Activated CD8-positive, alpha-beta T cell treated with anti-CD3 and anti-CD28 coated beads for 36 hours (primary cell): ENCODE measurements around the gene SEPTIN10. TPM values are rescaled to one million over a fixed set of nuclear protein-coding genes. Genes with fewer than 3 reads are reported as not detected.
"Not testable (repeated sequence)": the region's sequence is repeated elsewhere in the genome, so short reads cannot be mapped to it uniquely, and the experiment has no call there.

Experiments used
- ATAC-seq: fragments of 200-7000 bp; cut with Tn5 transposase; one replicate; pipeline ENCODE4 v1.10.0; 2021; ENCODE audit warnings: mild to moderate bottlenecking, moderate library complexity
- CTCF ChIA-PET: fragments of 350-600 bp; sonication (Branson Sonifier 250); formaldehyde crosslinking; loops from one replicate; lab custom pipeline; 2021; ENCODE audit warnings: antibody characterized with exemption; lab: Charles Lee
- POLR2A ChIA-PET: fragments of 350-600 bp; sonication (Branson Sonifier 250); formaldehyde crosslinking; loops from one replicate; lab custom pipeline; 2021; ENCODE audit warnings: antibody characterized with exemption; lab: Charles Lee
- DNase-seq: peaks from one replicate; pipeline ENCODE4 v3.0.0-alpha.2; 2020
- H3K27ac Mint-ChIP-seq: one replicate; pipeline ENCODE4 v1.8.0; 2021; ENCODE audit warnings: mild to moderate bottlenecking, mixed read lengths
- H3K27me3 Mint-ChIP-seq: one replicate; pipeline ENCODE4 v1.8.0; 2021; ENCODE audit warnings: mixed read lengths
- H3K36me3 Mint-ChIP-seq: one replicate; pipeline ENCODE4 v1.8.0; 2021; ENCODE audit warnings: low read depth, mixed read lengths
- H3K4me1 Mint-ChIP-seq: one replicate; pipeline ENCODE4 v1.8.0; 2021; ENCODE audit warnings: low read depth, mixed read lengths
- H3K4me3 Mint-ChIP-seq: one replicate; pipeline ENCODE4 v1.8.0; 2021; ENCODE audit warnings: mild to moderate bottlenecking, moderate library complexity, mixed read lengths
- H3K9me3 Mint-ChIP-seq: one replicate; pipeline ENCODE4 v1.8.0; 2021; ENCODE audit warnings: mixed read lengths
- CTCF ChIP-seq: fragments of 200-600 bp; IDR thresholded peaks from one replicate; pipeline ENCODE4 v1.8.0; 2022; ENCODE audit warnings: antibody characterized with exemption, mild to moderate bottlenecking
- intact Hi-C: fragments of 100-400 bp; cut with micrococcal nuclease; formaldehyde crosslinking; loops from one replicate; pipeline ENCODE4 v1.10.0; 2022
- total RNA-seq, 2 experiments: library from RNA; stranded (reverse); gene quantifications; one replicate each; pipeline ENCODE4 v1.2.3, GENCODE V29; 2021

The SEPTIN10 gene
- total RNA-seq, 2 experiments from 2014 or later: 0.49 to 0.86 TPM

GRCh38 chr2:109646961-109647360 is 33.2 kb upstream of the SEPTIN10 start:
- Mint-ChIP-seq H3K27ac (no peak overlapping the region), H3K27me3 (peaks cover 2% of the 10 kb centered on the region), H3K4me3 (no peak overlapping the region), H3K9me3 (no peaks in the 10 kb centered on the region), H3K4me1 (no peaks in the 10 kb centered on the region), H3K36me3 (no peaks in the 10 kb centered on the region)
- POLR2A ChIA-PET: no interaction called here
- CTCF ChIA-PET: no interaction called here
- TF ChIP-seq CTCF: no peak
- intact Hi-C loops: no loop called here
- ATAC-seq (no peak), DNase-seq (no peak)

- Mint-ChIP-seq H3K27me3 (peaks cover 4% of the 10 kb centered on the region), H3K36me3 (no peaks in the 10 kb centered on the region), H3K4me1 (no peaks in the 10 kb centered on the region), H3K9me3 (no peaks in the 10 kb centered on the region), H3K27ac (no peak overlapping the region), H3K4me3 (no peak overlapping the region)
- POLR2A ChIA-PET: no interaction called here
- no peak for TF ChIP-seq CTCF
- intact Hi-C loops: no loop called here
- CTCF ChIA-PET: no interaction called here
- ATAC-seq: no peak
- DNase-seq: no peak
Observed at GRCh38 chr2:109645412-109646184, 31.8 kb upstream of the SEPTIN10 start.

- H3K27me3 Mint-ChIP-seq: peaks cover 4% of the 10 kb centered on the region
- H3K4me1 Mint-ChIP-seq: no peaks in the 10 kb centered on the region
- no peak overlapping the region for H3K27ac Mint-ChIP-seq
- H3K9me3 Mint-ChIP-seq: no peaks in the 10 kb centered on the region
- intact Hi-C loops: no loop called here
- TF ChIP-seq CTCF: no peak
- CTCF ChIA-PET: interaction anchor here (0.9 to 1.1 kb wide), 2 partner anchors 9 to 15 kb away, joined by 3 read pairs; no protein-coding TSS in a partner anchor
- no peak for ATAC-seq
- DNase-seq: no peak
- H3K36me3 Mint-ChIP-seq: no peaks in the 10 kb centered on the region
- no peak overlapping the region for H3K4me3 Mint-ChIP-seq
- POLR2A ChIA-PET: no interaction called here
Observed at GRCh38 chr2:109644571-109645275, 31.0 kb upstream of the SEPTIN10 start.

GRCh38 chr2:109640000-109640399 is 26.2 kb upstream of the SEPTIN10 start:
- ATAC-seq, DNase-seq, H3K4me3 Mint-ChIP-seq, H3K27ac Mint-ChIP-seq, H3K4me1 Mint-ChIP-seq, intact Hi-C loops, H3K9me3 Mint-ChIP-seq, H3K27me3 Mint-ChIP-seq, POLR2A ChIA-PET, H3K36me3 Mint-ChIP-seq: not testable (repeated sequence)
- CTCF ChIA-PET: interaction anchor here (0.8 kb wide), 1 partner anchor 96 kb away, joined by 3 read pairs; no protein-coding TSS in a partner anchor

- POLR2A ChIA-PET: no interaction called here
- H3K4me1 Mint-ChIP-seq: peaks cover 2% of the 10 kb centered on the region
- no peaks in the 10 kb centered on the region for H3K36me3 Mint-ChIP-seq
- H3K27me3 Mint-ChIP-seq: peaks cover 4% of the 10 kb centered on the region
- DNase-seq (no peak), ATAC-seq (no peak)
- no peak overlapping the region for H3K4me3 Mint-ChIP-seq
- intact Hi-C loops: no loop called here
- H3K9me3 Mint-ChIP-seq: no peaks in the 10 kb centered on the region
- TF ChIP-seq CTCF: no peak
- H3K27ac Mint-ChIP-seq: no peak overlapping the region
- CTCF ChIA-PET: no interaction called here
Observed at GRCh38 chr2:109638795-109639194, 25.0 kb upstream of the SEPTIN10 start.
